Spleen (tissue), 11 donors: ENCODE results near the gene KSR1. TPM values are rescaled to one million over a fixed set of nuclear protein-coding genes. Genes with fewer than 3 reads are reported as not detected.

Experiments used
- DNase-seq: peaks from one replicate; pipeline ENCODE4 v3.0.0-alpha.2; 2020
- H3K27ac ChIP-seq, 8 donors: fragments of 200-600 bp; sonication (generic) in 7 of 8; 1 replicate in 4 of 8; 2 replicates in 4 of 8; pipeline versions ENCODE4 v1.5.0 to v1.8.0; 2016 to 2021; ENCODE audit warnings: inconsistent platforms in 4 of 8, mild to moderate bottlenecking in 4 of 8, moderate library complexity in 1 of 8
- H3K27me3 ChIP-seq, 7 donors: fragments of 200-600 bp; sonication (generic) in 6 of 7; replicated peaks in 1 of 7; 1 replicate in 4 of 7; 2 replicates in 3 of 7; pipeline versions ENCODE4 v1.5.0 to v1.8.0; 2016 to 2021; ENCODE audit warnings: inconsistent platforms in 3 of 7, mild to moderate bottlenecking in 1 of 7
- H3K36me3 ChIP-seq, 6 donors: fragments of 200-600 bp; sonication (generic) in 5 of 6; 1 replicate in 4 of 6; 2 replicates in 2 of 6; pipeline versions ENCODE4 v1.5.0 to v1.8.0; 2016 to 2021; ENCODE audit warnings: inconsistent platforms in 2 of 6
- H3K4me1 ChIP-seq, 6 donors: fragments of 200-600 bp; sonication (generic) in 5 of 6; 1 replicate in 3 of 6; 2 replicates in 3 of 6; pipeline versions ENCODE4 v1.5.0 to v1.8.0; 2016 to 2021; ENCODE audit warnings: inconsistent platforms in 3 of 6
- H3K4me3 ChIP-seq, 8 donors: fragments of 200-600 bp; sonication (generic) in 7 of 8; 1 replicate in 4 of 8; 2 replicates in 4 of 8; pipeline versions ENCODE4 v1.5.0 to v1.8.0; 2016 to 2021; ENCODE audit warnings: inconsistent platforms in 4 of 8, mild to moderate bottlenecking in 4 of 8, moderate library complexity in 2 of 8
- H3K9me3 ChIP-seq, 8 donors: fragments of 200-600 bp; sonication (generic) in 7 of 8; 1 replicate in 4 of 8; 2 replicates in 4 of 8; pipeline versions ENCODE4 v1.5.0 to v1.8.0; 2016 to 2021; ENCODE audit warnings: inconsistent platforms in 4 of 8
- CTCF ChIP-seq, 11 experiments: fragments of 200-600 bp in 7 of 11; fragments of 450-650 bp in 4 of 11; sonication (generic) in 4 of 11; IDR thresholded peaks in 8 of 11; conservative IDR thresholded peaks in 3 of 11; 1 replicate in 7 of 11; 2 replicates in 4 of 11; pipeline versions ENCODE4 v1.4.0 to v1.8.0; 2016 to 2021; ENCODE audit warnings: antibody characterized with exemption in 11 of 11, inconsistent platforms in 4 of 11, mild to moderate bottlenecking in 1 of 11
- POLR2A ChIP-seq, 3 donors: fragments of 450-650 bp; IDR thresholded peaks; one replicate each; pipeline ENCODE4 v1.5.1; 2017; ENCODE audit warnings: antibody characterized with exemption in 3 of 3, mild to moderate bottlenecking in 1 of 3
- POLR2AphosphoS5 ChIP-seq, 3 donors: sonication (generic); formaldehyde crosslinking; IDR thresholded peaks; one replicate each; pipeline ENCODE4 v1.5.1; 2017; ENCODE audit warnings: antibody characterized with exemption in 3 of 3
- WGBS, 5 donors: extraction: QIAGEN DNeasy Blood & Tissue Kit in 3 of 5; methylation state at CpG; one replicate each; pipeline versions ENCODE4 v1.1.5 to v1.1.7; 2013 to 2018; 5-methylcytosine and 5-hydroxymethylcytosine counted together
- intact Hi-C: fragments of 100-400 bp; cut with DNase I; formaldehyde crosslinking; loops from one replicate; pipeline ENCODE4 v1.15.0; 2023; ENCODE audit warnings: low total_unique reads
- polyA plus RNA-seq, 3 donors: library from polyadenylated mRNA; stranded (reverse); fragments of 200-250 nt; gene quantifications; one replicate each; pipeline ENCODE4 v1.2.1, GENCODE V29; 2013
- total RNA-seq, 7 donors: library from RNA; depleted of rRNA in 3 of 7; stranded (reverse); fragments of >200 nt in 3 of 7; fragmentation: NEBNext Ultra II Directional in 4 of 7; extraction: Animal tissue kit (Norgen Biotek cat#: 25700) in 4 of 7; gene quantifications; one replicate each; pipeline versions ENCODE4 v1.1.0 to v1.2.1, GENCODE V29; 2016 to 2021
- donor health status: healthy with polysubstance abuse.
- donor health status: DM: no; HTN: no; CAD: no; lungs with moderate emphysema.
- donor health status: DM: no; HTN: no; CAD: no.
- donor health status: Bipolar disorder and iron deficiency.
- donor health status: healthy.
- donor health status: DM: no; HTN: no; CAD: no.
- donor health status: DM: yes; HTN: yes; CAD: no.

The KSR1 gene
- total and polyA plus RNA-seq, 10 donors = 6.4 to 100 (median 46.0) TPM

DNA sequence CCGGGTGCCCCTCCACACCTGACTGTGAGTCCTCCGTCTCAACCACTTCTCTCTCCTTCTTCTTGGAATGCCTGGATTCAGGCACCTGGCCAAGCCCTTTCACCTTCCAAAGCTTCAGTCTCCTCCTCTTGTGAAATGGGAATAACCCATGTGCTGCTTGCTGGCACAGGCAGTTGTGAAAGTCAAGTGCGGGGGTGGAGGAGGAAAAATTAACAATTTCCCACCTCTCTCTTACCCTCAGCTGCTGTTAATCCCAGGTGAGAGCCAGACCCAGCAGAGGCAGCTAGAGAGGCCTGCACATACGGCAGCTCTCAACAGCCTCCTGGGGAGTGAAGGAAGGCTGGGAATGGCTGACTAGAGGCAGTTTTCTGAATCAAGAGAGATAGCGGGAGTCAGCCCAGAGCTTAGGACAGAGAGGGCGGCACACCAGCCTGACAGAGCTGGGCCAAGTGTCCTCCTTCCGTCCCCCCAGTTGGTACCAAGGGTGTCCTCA, 96.8 kb downstream of the KSR1 start:
- Histone ChIP-seq H3K4me3 (no peak overlapping the region), H3K27ac (no peak overlapping the region), H3K36me3 (peaks cover 0 to 43% (median 0%) of the 10 kb centered on the region in 6 donors), H3K4me1 (peaks cover 6 to 45% (median 25%) of the 10 kb centered on the region in 6 donors), H3K9me3 (no peaks in the 10 kb centered on the region), H3K27me3 (no peaks in the 10 kb centered on the region)
- 85 to 94% (median 91%) methylated on average over 7 of the region's 7 CpGs for WGBS, 5 donors
- intact Hi-C loops = no loop called here
- TF ChIP-seq CTCF (IDR thresholded peaks at IDR 0.05 in 8 of 11, conservative IDR thresholded peaks at IDR 0.05 in 3 of 11) = no peak
- no peak for TF ChIP-seq POLR2A (IDR thresholded peaks at IDR 0.05)
- no peak for TF ChIP-seq POLR2AphosphoS5 (IDR thresholded peaks at IDR 0.05)
- DNase-seq = no peak

GRCh38 chr17:27554152-27554551, 97.9 kb downstream of the KSR1 start:
- peaks cover 0 to 48% (median 0%) of the 10 kb centered on the region in 6 donors for H3K36me3 ChIP-seq
- WGBS, 5 donors = 67 to 78% (median 76%) methylated on average over 7 to 11 of the region's 11 CpGs
- H3K27me3 ChIP-seq = no peaks in the 10 kb centered on the region
- H3K9me3 ChIP-seq = no peaks in the 10 kb centered on the region
- H3K27ac ChIP-seq = peak overlapping the region in 1 of 8 donors; percentile 10
- peak; percentile 56 for DNase-seq
- TF ChIP-seq POLR2AphosphoS5 (IDR thresholded peaks at IDR 0.05) = peak in 2 of 3 donors; percentile 38 to 46
- TF ChIP-seq CTCF (IDR thresholded peaks at IDR 0.05 in 8 of 11, conservative IDR thresholded peaks at IDR 0.05 in 3 of 11) = no peak
- no peak for TF ChIP-seq POLR2A (IDR thresholded peaks at IDR 0.05)
- H3K4me1 ChIP-seq = peaks cover 7 to 54% (median 32%) of the 10 kb centered on the region in 6 donors
- H3K4me3 ChIP-seq = no peak overlapping the region
- intact Hi-C loops = no loop called here

DNA sequence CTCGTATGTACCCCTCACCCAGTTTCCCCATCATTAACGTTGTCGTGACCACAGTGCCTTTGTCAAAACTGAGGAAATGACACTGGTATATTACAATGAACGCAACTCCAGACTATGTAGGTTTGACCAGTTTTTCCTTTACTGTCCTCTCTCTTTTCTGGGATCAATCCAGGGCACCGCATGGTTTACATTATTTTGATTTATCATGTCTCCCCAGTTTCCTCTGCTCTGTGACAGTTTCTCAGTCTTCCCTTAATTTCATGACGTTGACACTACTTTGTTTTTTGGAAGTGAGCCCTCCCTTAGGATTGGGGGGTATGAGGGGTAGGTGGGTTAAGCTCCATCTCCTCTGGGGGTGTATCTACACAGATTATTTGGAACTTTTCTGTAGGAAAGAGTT, 98.7 kb downstream of the KSR1 start:
- H3K4me3 ChIP-seq = no peak overlapping the region
- intact Hi-C loops = no loop called here
- TF ChIP-seq POLR2AphosphoS5 (IDR thresholded peaks at IDR 0.05) (no peak), CTCF (IDR thresholded peaks at IDR 0.05 in 8 of 11, conservative IDR thresholded peaks at IDR 0.05 in 3 of 11) (no peak), POLR2A (IDR thresholded peaks at IDR 0.05) (no peak)
- WGBS, 5 donors = 61 to 87% (median 73%) methylated on average over 6 of the region's 6 CpGs
- H3K4me1 ChIP-seq = peaks cover 10 to 61% (median 39%) of the 10 kb centered on the region in 6 donors
- no peak for DNase-seq
- H3K27ac ChIP-seq = no peak overlapping the region
- no peaks in the 10 kb centered on the region for H3K9me3 ChIP-seq
- H3K27me3 ChIP-seq = no peaks in the 10 kb centered on the region
- H3K36me3 ChIP-seq = peaks cover 0 to 52% (median 0%) of the 10 kb centered on the region in 6 donors

GRCh38 chr17:27555339-27555738, 99.1 kb downstream of the KSR1 start:
- no peaks in the 10 kb centered on the region for H3K27me3 ChIP-seq
- no peak overlapping the region for H3K27ac ChIP-seq
- no peaks in the 10 kb centered on the region for H3K9me3 ChIP-seq
- WGBS, 5 donors = 32 to 42% (median 38%) methylated on average over 5 of the region's 5 CpGs
- TF ChIP-seq POLR2AphosphoS5 (IDR thresholded peaks at IDR 0.05) = no peak
- no peak for TF ChIP-seq POLR2A (IDR thresholded peaks at IDR 0.05)
- no peak for TF ChIP-seq CTCF (IDR thresholded peaks at IDR 0.05 in 8 of 11, conservative IDR thresholded peaks at IDR 0.05 in 3 of 11)
- peaks cover 0 to 52% (median 0%) of the 10 kb centered on the region in 6 donors for H3K36me3 ChIP-seq
- DNase-seq = no peak
- H3K4me1 ChIP-seq = peaks cover 10 to 66% (median 42%) of the 10 kb centered on the region in 6 donors
- intact Hi-C loops = no loop called here
- H3K4me3 ChIP-seq = no peak overlapping the region
